DMS53 treated with DMSO at 0.1 percent for 48 hours (cell line): ENCODE data around the gene YWHAB.
A peak's percentile ranks its signal among the peaks of the same experiment; 100 is the strongest.
"Not testable (repeated sequence)": the region's sequence is repeated elsewhere in the genome, so short reads cannot be mapped to it uniquely, and the experiment has no call there.

Experiments
- DNase-seq: peaks from one replicate; lab custom pipeline; 2025; ENCODE audit not compliant: unreplicated experiment; lab: John Stamatoyannopoulos, UW

The YWHAB gene

GRCh38 chr20:44885392-44886265 lies at the start of gene YWHAB:
Gene YWHAB, plus strand, starts transcription at chr20:44885705. Its CDS starts 15,829 bp downstream, at chr20:44901534.
- DNase-seq = peak; percentile 98

- DNase-seq = no peak
Measured at GRCh38 chr20:44836601-44837120, 48.8 kb upstream of the YWHAB start.

- DNase-seq = no peak
Measured at GRCh38 chr20:44837946-44838345, 47.6 kb upstream of the YWHAB start.

GRCh38 chr20:44838521-44838920 lies 47.0 kb upstream of the YWHAB start:
- no peak for DNase-seq

GRCh38 chr20:44839481-44839880 lies 46.0 kb upstream of the YWHAB start:
- DNase-seq = no peak

GRCh38 chr20:44840826-44841225 lies 44.7 kb upstream of the YWHAB start:
- DNase-seq = no peak

- DNase-seq = no peak
Measured at GRCh38 chr20:44841955-44842354, 43.5 kb upstream of the YWHAB start.

GRCh38 chr20:44843876-44844275 lies 41.6 kb upstream of the YWHAB start:
- DNase-seq = no peak

GRCh38 chr20:44848254-44849015 lies 37.1 kb upstream of the YWHAB start:
- DNase-seq = peak; percentile 53

- DNase-seq = no peak
Measured at GRCh38 chr20:44849703-44850102, 35.8 kb upstream of the YWHAB start.

- DNase-seq = no peak
Measured at GRCh38 chr20:44850272-44850671, 35.2 kb upstream of the YWHAB start.

- no peak for DNase-seq
Measured at GRCh38 chr20:44850837-44851236, 34.7 kb upstream of the YWHAB start.

GRCh38 chr20:44851545-44851944 lies 34.0 kb upstream of the YWHAB start:
- no peak for DNase-seq

GRCh38 chr20:44856442-44856841 lies 29.1 kb upstream of the YWHAB start:
- DNase-seq = no peak

- no peak for DNase-seq
Measured at GRCh38 chr20:44856856-44857448, 28.6 kb upstream of the YWHAB start.

- no peak for DNase-seq
Measured at GRCh38 chr20:44858606-44859360, 26.7 kb upstream of the YWHAB start.

GRCh38 chr20:44861531-44862006 lies 23.9 kb upstream of the YWHAB start:
- DNase-seq = no peak

GRCh38 chr20:44862286-44862685 lies 23.2 kb upstream of the YWHAB start:
- DNase-seq = no peak

GRCh38 chr20:44863365-44864084 lies 22.0 kb upstream of the YWHAB start:
- not testable (repeated sequence) for DNase-seq

GRCh38 chr20:44864493-44864892 lies 21.0 kb upstream of the YWHAB start:
- DNase-seq = not testable (repeated sequence)
